K562 (cell line): Measurements from ENCODE around the gene YPEL5. TPM values are rescaled to one million over a fixed set of nuclear protein-coding genes. Genes with fewer than 3 reads are reported as not detected.

ENCODE experiments used
- ATAC-seq: fragments of 200-7000 bp; cut with Tn5 transposase; 3 replicates; pipeline ENCODE4 v1.9.1; 2020; ENCODE audit warnings: moderate library complexity
- BruUV-seq: library from RNA; stranded (reverse); fragments of 400-500 nt; replicated peaks from 2 replicates; lab custom pipeline; 2021; lab: Mats Ljungman, UMichigan
- CTCF ChIA-PET: fragments of 300-600 bp; formaldehyde crosslinking; extraction: SDS; loops from one replicate; lab custom pipeline; 2021; ENCODE audit warnings: low intra/inter-chr PET ratio; lab: Yijun Ruan, JAX
- POLR2A ChIA-PET: fragments of 300-600, 350-650 bp; sonication (Branson Sonifier 250); formaldehyde crosslinking; extraction: SDS; loops from one replicate; lab custom pipeline; 2021; ENCODE audit warnings: antibody characterized with exemption, inconsistent platforms; lab: Yijun Ruan, JAX
- DNase-seq, 4 experiments: peaks; one replicate each; pipeline versions ENCODE4 v3.0.0 to v3.0.0-alpha.2; 2011 to 2018; ENCODE audit warnings: low spot score in 3 of 4, mixed read lengths in 3 of 4; ENCODE audit errors: extremely low read depth in 1 of 4
- FAIRE-seq: peaks from 2 replicates; lab custom pipeline; 2011; peaks lifted over from hg19 to GRCh38; lab: Jason Lieb, UNC
- H2AFZ ChIP-seq: 2 replicates; pipeline ENCODE4 v1.6.0; 2011; ENCODE audit warnings: low read depth, low read length, control low read depth, inconsistent platforms
- H3K27ac ChIP-seq: fragments of 200-600 bp; 3 replicates; pipeline ENCODE4 v1.8.0; 2011; ENCODE audit warnings: low read depth, mild to moderate bottlenecking, control low read depth, inconsistent platforms, low read length, moderate library complexity, mixed read lengths; ENCODE audit errors: extremely low read depth
- H3K27me3 ChIP-seq, 2 experiments: fragments of 300-600 bp in 1 of 2; 2 replicates in 1 of 2; 3 replicates in 1 of 2; pipeline versions ENCODE4 v1.6.0 to v1.8.0; 2011; ENCODE audit warnings: inconsistent platforms in 2 of 2, low read length in 2 of 2, mild to moderate bottlenecking in 1 of 2, mixed read lengths in 1 of 2, moderate library complexity in 1 of 2; ENCODE audit not compliant: control insufficient read depth in 2 of 2, insufficient read depth in 2 of 2
- H3K36me3 ChIP-seq: fragments of 300-600 bp; 3 replicates; pipeline ENCODE4 v1.8.0; 2011; ENCODE audit warnings: mild to moderate bottlenecking, low read length, inconsistent platforms; ENCODE audit not compliant: control insufficient read depth, insufficient read depth
- H3K4me1 ChIP-seq, 2 experiments: fragments of 200-600 bp in 1 of 2; replicated peaks in 1 of 2; 2 replicates in 1 of 2; 3 replicates in 1 of 2; pipeline versions ENCODE4 v1.5.1 to v1.8.0; 2011; ENCODE audit warnings: inconsistent platforms in 2 of 2, low read length in 2 of 2, mild to moderate bottlenecking in 1 of 2, mixed read lengths in 1 of 2, moderate library complexity in 1 of 2; ENCODE audit not compliant: control insufficient read depth in 2 of 2, insufficient read depth in 2 of 2
- H3K4me2 ChIP-seq: 2 replicates; pipeline ENCODE4 v1.6.1; 2011; ENCODE audit warnings: low read length, control low read depth, inconsistent platforms, mixed read lengths; ENCODE audit not compliant: insufficient read depth
- H3K4me3 ChIP-seq: fragments of 200-600 bp; sonication (generic), shearing (Covaris generic); 2 replicates; pipeline ENCODE4 v1.5.1; 2016; ENCODE audit warnings: control low read depth, inconsistent platforms
- H3K79me2 ChIP-seq: fragments of 200-600 bp; 3 replicates; pipeline ENCODE4 v1.8.0; 2011; ENCODE audit warnings: low read length, inconsistent platforms; ENCODE audit not compliant: control insufficient read depth, insufficient read depth
- H3K9ac ChIP-seq, 2 experiments: 2 replicates each; pipeline versions ENCODE4 v1.6.0 to v1.6.1; 2011; ENCODE audit warnings: low read depth in 2 of 2, low read length in 2 of 2, control low read depth in 1 of 2, inconsistent platforms in 1 of 2, mild to moderate bottlenecking in 1 of 2, mixed read lengths in 1 of 2; ENCODE audit not compliant: insufficient read depth in 1 of 2
- H3K9me1 ChIP-seq: one replicate; pipeline ENCODE4 v1.6.0; 2011; ENCODE audit warnings: inconsistent platforms, mild to moderate bottlenecking, low read length, moderate library complexity; ENCODE audit not compliant: control insufficient read depth, insufficient read depth
- H3K9me3 ChIP-seq: replicated peaks from 2 replicates; pipeline ENCODE4 v1.5.1; 2011; ENCODE audit warnings: low read depth, low read length, inconsistent platforms; ENCODE audit not compliant: control insufficient read depth, insufficient read depth
- H4K20me1 ChIP-seq: replicated peaks from 2 replicates; pipeline ENCODE4 v1.6.1; 2011; ENCODE audit warnings: low read length, inconsistent platforms, mixed read lengths; ENCODE audit not compliant: control insufficient read depth, insufficient read depth
- ARHGAP35 ChIP-seq: fragments of 450-650 bp; IDR thresholded peaks from 2 replicates; pipeline ENCODE4 v1.6.1; 2018; ENCODE audit not compliant: partially characterized antibody
- HDAC6 ChIP-seq: IDR thresholded peaks from 2 replicates; pipeline ENCODE4 v1.6.1; 2012; ENCODE audit warnings: low read depth, mild to moderate bottlenecking, control low read depth, inconsistent platforms, low read length, moderate library complexity
- HMGXB4 ChIP-seq: sonication (generic); formaldehyde crosslinking; IDR thresholded peaks from 2 replicates; pipeline ENCODE4 v1.8.1; 2023; ENCODE audit warnings: mild to moderate bottlenecking, missing genetic modification reagents
- MTF1 ChIP-seq: fragments of 250-450 bp; sonication (Bioruptor Pico); IDR thresholded peaks from 2 replicates; pipeline ENCODE4 v1.9.0; 2021; ENCODE audit warnings: moderate library complexity, mild to moderate bottlenecking, inconsistent platforms, borderline replicate concordance
- MYBL2 ChIP-seq, 2 experiments: fragments of 450-650 bp in 1 of 2; sonication (generic) in 1 of 2; formaldehyde crosslinking in 1 of 2; IDR thresholded peaks; 2 replicates each; pipeline versions ENCODE4 v1.6.1 to v1.8.1; 2017 to 2022; ENCODE audit warnings: borderline replicate concordance in 1 of 2, inconsistent platforms in 1 of 2, low read depth in 1 of 2, mild to moderate bottlenecking in 1 of 2, missing genetic modification reagents in 1 of 2, moderate library complexity in 1 of 2
- RBM39 ChIP-seq: fragments of 200-400 bp; formaldehyde crosslinking; optimal IDR thresholded peaks from 2 replicates; pipeline ENCODE3; 2018; ENCODE audit warnings: low read depth, low read length
- SRSF3 ChIP-seq: fragments of 200-400 bp; formaldehyde crosslinking; IDR thresholded peaks from 2 replicates; pipeline ENCODE4 v1.6.1; 2016; ENCODE audit warnings: mild to moderate bottlenecking, low read length, moderate library complexity; ENCODE audit not compliant: insufficient read depth
- TAF1 ChIP-seq: IDR thresholded peaks from 2 replicates; pipeline ENCODE4 v1.6.1; 2011; ENCODE audit warnings: mild to moderate bottlenecking, low read length, moderate library complexity; ENCODE audit not compliant: insufficient read depth, control insufficient read depth, severe bottlenecking; ENCODE audit errors: extremely low read depth
- ZFX ChIP-seq: sonication (generic); formaldehyde crosslinking; IDR thresholded peaks from 2 replicates; pipeline ENCODE4 v1.8.0; 2022; ENCODE audit warnings: mild to moderate bottlenecking, missing genetic modification reagents, moderate library complexity
- ZNF57 ChIP-seq: fragments of 450-650 bp; formaldehyde crosslinking; IDR thresholded peaks from 2 replicates; pipeline ENCODE4 v1.4.0; 2020; ENCODE audit warnings: mild to moderate bottlenecking, moderate library complexity
- WGBS: fragments of 100-300 bp; shearing (Covaris generic); methylation state at CpG from one replicate; pipeline ENCODE4 v1.1.6; 2016; ENCODE audit warnings: low coverage, mixed read lengths; ENCODE audit not compliant: insufficient coverage; ENCODE audit errors: missing lambda C conversion rate; 5-methylcytosine and 5-hydroxymethylcytosine counted together
- in situ Hi-C: fragments of 300-500 bp; cut with MboI; formaldehyde crosslinking; loops from 4 replicates; pipeline ENCODE4 v1.15.0; 2018; ENCODE audit warnings: inconsistent platforms, mixed read lengths
- intact Hi-C: fragments of 100-400 bp; cut with micrococcal nuclease; formaldehyde crosslinking; loops from 2 replicates; pipeline ENCODE4 v1.14.2; 2022
- polyA plus RNA-seq, 8 experiments: library from polyadenylated mRNA; depleted of rRNA in 4 of 8; stranded (reverse) in 5 of 8; unstranded in 3 of 8; fragments of >200 nt; fragmentation: Nextera tagmentation in 2 of 8; fragmentation: Illumina TruSeq in 1 of 8; extraction: Ambion mirVana in 2 of 8; extraction: Trizol in 1 of 8; gene quantifications; 2 replicates each; pipeline versions ENCODE4 v1.2.1 to v1.2.3, GENCODE V29; 2011 to 2014; ENCODE audit warnings: inconsistent platforms in 1 of 8, missing spikeins in 1 of 8
- total RNA-seq, 7 experiments: library from RNA; depleted of rRNA in 6 of 7; stranded (reverse); fragments of >200 nt in 6 of 7; fragmentation: Illumina TruSeq in 2 of 7; extraction: Trizol in 2 of 7; gene quantifications; 2 replicates each; pipeline versions ENCODE4 v1.2.1 to v1.2.3, GENCODE V29; 2011 to 2021; ENCODE audit warnings: low replicate concordance in 1 of 7
- TF ChIP-seq, protein P1 (sequence below), 2 experiments: fragments of 450-650 bp; formaldehyde crosslinking in 1 of 2; IDR thresholded peaks; 2 replicates each; pipeline versions ENCODE4 v1.4.0 to v1.6.1; 2014 to 2020; ENCODE audit warnings: mild to moderate bottlenecking in 2 of 2, borderline replicate concordance in 1 of 2, low read depth in 1 of 2

The YPEL5 gene
- total and polyA plus RNA-seq, 9 of the 15 experiments (the other 6 are each of a cell fraction or from before 2014, with no cell fraction given): 5.4 to 34.4 (median 12.3) TPM

GRCh38 chr2:30147196-30147714 lies 448 bp downstream of the YPEL5 start:
- ChIA-PET CTCF (no interaction called here), POLR2A (interaction anchor here (0.7 to 1.5 kb wide), 8 partner anchors 12 to 1198 kb away, joined by 3 to 11 read pairs (median 4); no protein-coding TSS in a partner anchor)
- in situ Hi-C loops: no loop called here
- H3K27me3 ChIP-seq: no peaks in the 10 kb centered on the region
- peak overlapping the region; percentile 87 for H2AFZ ChIP-seq
- ATAC-seq (peak; percentile 12), FAIRE-seq (no peak), DNase-seq (peak; percentile 35 to 58 (median 50))
- no TSS peak for BruUV-seq
- H3K9ac ChIP-seq: peak overlapping the region; percentile 91 to 94
- H4K20me1 ChIP-seq: no peaks in the 10 kb centered on the region
- no peaks in the 10 kb centered on the region for H3K9me1 ChIP-seq
- peaks cover 5 to 34% of the 10 kb centered on the region in 2 experiments for H3K4me1 ChIP-seq
- 0% methylated on average over 15 of the region's 79 CpGs for WGBS
- H3K27ac ChIP-seq: peak overlapping the region; percentile 91
- H3K4me3 ChIP-seq: peak overlapping the region; percentile 86
- peak overlapping the region; percentile 79; the same call in 1 of the 2 replicates for H3K4me2 ChIP-seq
- no peaks in the 10 kb centered on the region for H3K79me2 ChIP-seq
- H3K36me3 ChIP-seq: no peaks in the 10 kb centered on the region
- H3K9me3 ChIP-seq: no peaks in the 10 kb centered on the region
- intact Hi-C loops: loop anchor here (5.0 kb wide), 1 partner anchor 145 kb away; no protein-coding TSS in a partner anchor
- TF ChIP-seq MTF1 (no peak), HDAC6 (no peak), ARHGAP35 (no peak), MYBL2 (IDR thresholded peaks at IDR 0.05; ENCODE audit: low read depth) (no peak), MYBL2 (CRISPR knock-in tag; IDR thresholded peaks at IDR 0.05; ENCODE audit: borderline replicate concordance) (no peak), ZFX (peak; percentile 72), TAF1 (peak; percentile 25), HMGXB4 (no peak), SRSF3 (no peak), ZNF57 (CRISPR knock-in tag) (no peak), RBM39 (no peak)
- TF ChIP-seq, protein P1, sequence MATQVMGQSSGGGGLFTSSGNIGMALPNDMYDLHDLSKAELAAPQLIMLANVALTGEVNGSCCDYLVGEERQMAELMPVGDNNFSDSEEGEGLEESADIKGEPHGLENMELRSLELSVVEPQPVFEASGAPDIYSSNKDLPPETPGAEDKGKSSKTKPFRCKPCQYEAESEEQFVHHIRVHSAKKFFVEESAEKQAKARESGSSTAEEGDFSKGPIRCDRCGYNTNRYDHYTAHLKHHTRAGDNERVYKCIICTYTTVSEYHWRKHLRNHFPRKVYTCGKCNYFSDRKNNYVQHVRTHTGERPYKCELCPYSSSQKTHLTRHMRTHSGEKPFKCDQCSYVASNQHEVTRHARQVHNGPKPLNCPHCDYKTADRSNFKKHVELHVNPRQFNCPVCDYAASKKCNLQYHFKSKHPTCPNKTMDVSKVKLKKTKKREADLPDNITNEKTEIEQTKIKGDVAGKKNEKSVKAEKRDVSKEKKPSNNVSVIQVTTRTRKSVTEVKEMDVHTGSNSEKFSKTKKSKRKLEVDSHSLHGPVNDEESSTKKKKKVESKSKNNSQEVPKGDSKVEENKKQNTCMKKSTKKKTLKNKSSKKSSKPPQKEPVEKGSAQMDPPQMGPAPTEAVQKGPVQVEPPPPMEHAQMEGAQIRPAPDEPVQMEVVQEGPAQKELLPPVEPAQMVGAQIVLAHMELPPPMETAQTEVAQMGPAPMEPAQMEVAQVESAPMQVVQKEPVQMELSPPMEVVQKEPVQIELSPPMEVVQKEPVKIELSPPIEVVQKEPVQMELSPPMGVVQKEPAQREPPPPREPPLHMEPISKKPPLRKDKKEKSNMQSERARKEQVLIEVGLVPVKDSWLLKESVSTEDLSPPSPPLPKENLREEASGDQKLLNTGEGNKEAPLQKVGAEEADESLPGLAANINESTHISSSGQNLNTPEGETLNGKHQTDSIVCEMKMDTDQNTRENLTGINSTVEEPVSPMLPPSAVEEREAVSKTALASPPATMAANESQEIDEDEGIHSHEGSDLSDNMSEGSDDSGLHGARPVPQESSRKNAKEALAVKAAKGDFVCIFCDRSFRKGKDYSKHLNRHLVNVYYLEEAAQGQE (IDR thresholded peaks at IDR 0.05; ENCODE audit: borderline replicate concordance): no peak
- TF ChIP-seq, protein P1 (CRISPR knock-in tag; IDR thresholded peaks at IDR 0.05; ENCODE audit: low read depth): 0 out of 2 replicates have a peak, but pooled peaks have one; percentile 3
